ENCODE results near the gene TMCO4. TPM values are rescaled to one million over a fixed set of nuclear protein-coding genes. Genes with fewer than 3 reads are reported as not detected.

The TMCO4 gene
- total RNA-seq, 2 donors from 2014 or later: 26.9 to 44.1 TPM

DNA sequence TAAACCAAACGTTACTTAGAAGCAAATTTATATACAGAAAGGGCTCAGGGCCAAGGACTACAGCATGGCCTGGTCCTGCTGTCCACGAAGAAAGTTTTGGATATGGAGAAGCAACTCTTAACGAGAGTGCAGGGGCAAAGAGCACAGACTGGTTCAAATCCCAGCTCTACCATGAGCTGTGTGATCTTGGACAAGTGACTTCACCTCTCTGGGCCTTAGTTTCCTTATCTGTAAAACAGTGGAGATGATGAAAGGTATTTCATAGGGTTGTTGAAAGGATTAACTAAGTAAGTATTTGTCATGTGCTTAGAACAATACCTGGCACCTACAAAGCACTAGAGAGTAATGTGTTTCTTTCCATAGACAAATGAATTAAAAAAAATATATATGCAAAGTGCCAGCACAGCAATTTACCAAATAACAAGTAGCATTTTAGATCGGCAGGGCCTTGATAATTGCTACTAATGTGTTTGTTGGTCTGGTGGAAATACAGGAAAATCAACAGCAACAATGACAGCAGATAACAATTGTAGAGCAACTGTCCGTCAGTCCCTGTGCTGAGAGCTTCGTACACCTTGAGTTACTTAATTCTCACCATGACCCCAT lies 25.4 kb downstream of the TMCO4 start:
- intact Hi-C loops (cut with DNase I): no loop called here
- H3K36me3 ChIP-seq: peaks cover 3% of the 10 kb centered on the region
- no peak for DNase-seq
- H3K4me1 ChIP-seq: no peaks in the 10 kb centered on the region
- H3K9ac ChIP-seq (ENCODE audit: low read depth in 2 of 2, low read length in 2 of 2): no peak overlapping the region
- no peak overlapping the region for H3K4me3 ChIP-seq
- TF ChIP-seq, protein P1, sequence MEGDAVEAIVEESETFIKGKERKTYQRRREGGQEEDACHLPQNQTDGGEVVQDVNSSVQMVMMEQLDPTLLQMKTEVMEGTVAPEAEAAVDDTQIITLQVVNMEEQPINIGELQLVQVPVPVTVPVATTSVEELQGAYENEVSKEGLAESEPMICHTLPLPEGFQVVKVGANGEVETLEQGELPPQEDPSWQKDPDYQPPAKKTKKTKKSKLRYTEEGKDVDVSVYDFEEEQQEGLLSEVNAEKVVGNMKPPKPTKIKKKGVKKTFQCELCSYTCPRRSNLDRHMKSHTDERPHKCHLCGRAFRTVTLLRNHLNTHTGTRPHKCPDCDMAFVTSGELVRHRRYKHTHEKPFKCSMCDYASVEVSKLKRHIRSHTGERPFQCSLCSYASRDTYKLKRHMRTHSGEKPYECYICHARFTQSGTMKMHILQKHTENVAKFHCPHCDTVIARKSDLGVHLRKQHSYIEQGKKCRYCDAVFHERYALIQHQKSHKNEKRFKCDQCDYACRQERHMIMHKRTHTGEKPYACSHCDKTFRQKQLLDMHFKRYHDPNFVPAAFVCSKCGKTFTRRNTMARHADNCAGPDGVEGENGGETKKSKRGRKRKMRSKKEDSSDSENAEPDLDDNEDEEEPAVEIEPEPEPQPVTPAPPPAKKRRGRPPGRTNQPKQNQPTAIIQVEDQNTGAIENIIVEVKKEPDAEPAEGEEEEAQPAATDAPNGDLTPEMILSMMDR (IDR thresholded peaks at IDR 0.05): no peak
- H3K27ac ChIP-seq: no peak overlapping the region
- H3K9me3 ChIP-seq: no peaks in the 10 kb centered on the region
- H3K27me3 ChIP-seq: no peaks in the 10 kb centered on the region

GRCh38 chr1:19773485-19773884 lies 26.2 kb downstream of the TMCO4 start:
- no peak overlapping the region for H3K4me3 ChIP-seq
- H3K27me3 ChIP-seq: no peaks in the 10 kb centered on the region
- H3K4me1 ChIP-seq: no peaks in the 10 kb centered on the region
- no peak overlapping the region for H3K27ac ChIP-seq
- H3K9me3 ChIP-seq: no peaks in the 10 kb centered on the region
- TF ChIP-seq, protein P1 (IDR thresholded peaks at IDR 0.05): no peak
- peaks cover 3% of the 10 kb centered on the region for H3K36me3 ChIP-seq
- no peak overlapping the region for H3K9ac ChIP-seq (ENCODE audit: low read depth in 2 of 2, low read length in 2 of 2)
- no peak for DNase-seq
- intact Hi-C loops (cut with DNase I): no loop called here

DNA sequence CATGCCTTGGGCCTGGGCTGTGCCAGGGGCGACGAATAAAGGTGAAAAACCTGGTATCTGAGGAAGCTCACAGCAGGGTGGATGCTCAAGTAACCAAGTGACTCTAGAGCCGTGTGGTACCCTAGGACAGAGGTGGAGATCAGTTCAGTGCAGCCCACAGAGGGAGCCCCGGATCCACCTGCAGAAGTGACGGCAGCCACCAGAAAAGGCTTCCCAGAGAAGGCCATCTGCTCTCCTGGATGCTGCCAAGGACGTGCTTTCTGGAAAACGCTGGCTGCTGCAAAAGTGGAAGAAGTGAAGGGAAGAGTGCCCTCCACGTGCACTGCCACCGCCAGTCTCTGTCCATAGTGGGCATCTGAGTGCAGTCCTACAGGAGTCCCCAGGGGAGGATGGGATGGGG lies 27.7 kb downstream of the TMCO4 start:
- H3K27me3 ChIP-seq: no peaks in the 10 kb centered on the region
- H3K27ac ChIP-seq: no peak overlapping the region
- H3K4me1 ChIP-seq: no peaks in the 10 kb centered on the region
- no peak for DNase-seq
- intact Hi-C loops (cut with DNase I): no loop called here
- H3K9me3 ChIP-seq: no peaks in the 10 kb centered on the region
- H3K9ac ChIP-seq (ENCODE audit: low read depth in 2 of 2, low read length in 2 of 2): no peak overlapping the region
- peaks cover 3% of the 10 kb centered on the region for H3K36me3 ChIP-seq
- TF ChIP-seq, protein P1 (IDR thresholded peaks at IDR 0.05): no peak
- no peak overlapping the region for H3K4me3 ChIP-seq

GRCh38 chr1:19771350-19771749 lies 28.4 kb downstream of the TMCO4 start:
- Histone ChIP-seq H3K36me3 (peaks cover 3% of the 10 kb centered on the region), H3K4me1 (no peaks in the 10 kb centered on the region), H3K27ac (no peak overlapping the region), H3K9me3 (no peaks in the 10 kb centered on the region), H3K4me3 (no peak overlapping the region), H3K27me3 (no peaks in the 10 kb centered on the region), H3K9ac (ENCODE audit: low read depth in 2 of 2, low read length in 2 of 2) (no peak overlapping the region)
- TF ChIP-seq, protein P1 (IDR thresholded peaks at IDR 0.05): no peak
- no peak for DNase-seq
- intact Hi-C loops (cut with DNase I): no loop called here

GRCh38 chr1:19770436-19771190 lies 29.1 kb downstream of the TMCO4 start:
- Histone ChIP-seq H3K27ac (no peak overlapping the region), H3K36me3 (peaks cover 3% of the 10 kb centered on the region), H3K9ac (ENCODE audit: low read depth in 2 of 2, low read length in 2 of 2) (no peak overlapping the region), H3K9me3 (no peaks in the 10 kb centered on the region), H3K27me3 (no peaks in the 10 kb centered on the region), H3K4me3 (no peak overlapping the region), H3K4me1 (no peaks in the 10 kb centered on the region)
- TF ChIP-seq, protein P1 (IDR thresholded peaks at IDR 0.05): no peak
- intact Hi-C loops (cut with DNase I): no loop called here
- DNase-seq: no peak
